HFFc6 (cell line): ENCODE data around the gene IGF1R. TPM values are rescaled to one million over a fixed set of nuclear protein-coding genes. Genes with fewer than 3 reads are reported as not detected.

Experiments used
- DNase-seq: peaks from one replicate; pipeline ENCODE4 v3.0.0-alpha.2; 2018
- H3K27ac Mint-ChIP-seq: 2 replicates; pipeline ENCODE4 v1.8.0; 2020; ENCODE audit warnings: mild to moderate bottlenecking, mixed read lengths
- H3K27me3 Mint-ChIP-seq: 2 replicates; pipeline ENCODE4 v1.8.0; 2021; ENCODE audit warnings: mild to moderate bottlenecking, moderate library complexity, mixed read lengths; ENCODE audit not compliant: insufficient read depth
- H3K36me3 Mint-ChIP-seq: 2 replicates; pipeline ENCODE4 v1.8.0; 2021; ENCODE audit warnings: low read depth, mixed read lengths
- H3K4me1 Mint-ChIP-seq: 2 replicates; pipeline ENCODE4 v1.8.0; 2020; ENCODE audit warnings: low read depth, mixed read lengths
- H3K4me3 Mint-ChIP-seq: 2 replicates; pipeline ENCODE4 v1.8.0; 2020; ENCODE audit warnings: mild to moderate bottlenecking, moderate library complexity, mixed read lengths
- H3K9me3 Mint-ChIP-seq: 2 replicates; pipeline ENCODE4 v1.8.0; 2020; ENCODE audit warnings: mild to moderate bottlenecking, mixed read lengths
- CTCF ChIP-seq: fragments of 200-600 bp; sonication (generic); IDR thresholded peaks from 2 replicates; pipeline ENCODE4 v1.5.0; 2021; ENCODE audit warnings: antibody characterized with exemption, mild to moderate bottlenecking
- total RNA-seq, 6 experiments: library from RNA; stranded (reverse); fragmentation: NEBNext Ultra II Directional; extraction: Animal tissue kit (Norgen Biotek cat#: 25700); gene quantifications; 2 replicates in 1 of 6; 3 replicates in 5 of 6; pipeline ENCODE4 v1.2.3, GENCODE V29; 2021

The IGF1R gene
- total RNA-seq, 6 experiments from 2014 or later = 46.7 to 61.9 (median 50.1) TPM

- Mint-ChIP-seq H3K9me3 (no peaks in the 10 kb centered on the region), H3K36me3 (no peaks in the 10 kb centered on the region), H3K27ac (no peak overlapping the region; the same call in 1 of the 2 replicates), H3K27me3 (peaks cover 6% of the 10 kb centered on the region), H3K4me3 (no peak overlapping the region), H3K4me1 (peaks cover 73% of the 10 kb centered on the region)
- no peak for TF ChIP-seq CTCF
- DNase-seq = no peak
Observed at GRCh38 chr15:98785807-98786621, 137.7 kb downstream of the IGF1R start.

- no peak overlapping the region for H3K4me3 Mint-ChIP-seq
- no peaks in the 10 kb centered on the region for H3K36me3 Mint-ChIP-seq
- DNase-seq = no peak
- H3K27ac Mint-ChIP-seq = no peak overlapping the region; the same call in 1 of the 2 replicates
- H3K27me3 Mint-ChIP-seq = peaks cover 6% of the 10 kb centered on the region
- no peak for TF ChIP-seq CTCF
- peaks cover 79% of the 10 kb centered on the region for H3K4me1 Mint-ChIP-seq
- H3K9me3 Mint-ChIP-seq = no peaks in the 10 kb centered on the region
Observed at GRCh38 chr15:98786717-98787116, 138.4 kb downstream of the IGF1R start.

GRCh38 chr15:98787194-98787593, 138.9 kb downstream of the IGF1R start:
- Mint-ChIP-seq H3K4me1 (peaks cover 74% of the 10 kb centered on the region), H3K27ac (no peak overlapping the region), H3K4me3 (no peak overlapping the region), H3K9me3 (no peaks in the 10 kb centered on the region), H3K36me3 (no peaks in the 10 kb centered on the region), H3K27me3 (peaks cover 2% of the 10 kb centered on the region; the same call in 1 of the 2 replicates)
- no peak for TF ChIP-seq CTCF
- DNase-seq = no peak

- Mint-ChIP-seq H3K4me1 (peaks cover 70% of the 10 kb centered on the region), H3K36me3 (no peaks in the 10 kb centered on the region), H3K9me3 (no peaks in the 10 kb centered on the region), H3K27me3 (peaks cover 2% of the 10 kb centered on the region; the same call in 1 of the 2 replicates), H3K4me3 (peak overlapping the region; percentile 38), H3K27ac (peak overlapping the region; percentile 63)
- DNase-seq = no peak
- TF ChIP-seq CTCF = no peak
Observed at GRCh38 chr15:98787936-98788757, 139.8 kb downstream of the IGF1R start.

GRCh38 chr15:98789020-98789419, 140.7 kb downstream of the IGF1R start:
- peaks cover 63% of the 10 kb centered on the region for H3K4me1 Mint-ChIP-seq
- no peaks in the 10 kb centered on the region for H3K9me3 Mint-ChIP-seq
- H3K27ac Mint-ChIP-seq = no peak overlapping the region; the same call in 1 of the 2 replicates
- H3K4me3 Mint-ChIP-seq = no peak overlapping the region
- DNase-seq = no peak
- TF ChIP-seq CTCF = no peak
- peaks cover 2% of the 10 kb centered on the region; the same call in 1 of the 2 replicates for H3K27me3 Mint-ChIP-seq
- no peaks in the 10 kb centered on the region for H3K36me3 Mint-ChIP-seq
